NCI-H510A (cell line): Measurements from ENCODE around the gene SP6.

Experiments
- DNase-seq: peaks from one replicate; lab custom pipeline; 2025; lab: John Stamatoyannopoulos, UW

SP6 gene

GRCh38 chr17:47850692-47851573 is at the start of gene SP6:
Gene SP6 (minus strand): TSS chr17:47851163. CDS start chr17:47848429, 2,734 bp downstream.
- DNase-seq, result peak; percentile 94

- DNase-seq, result no peak
Measured at GRCh38 chr17:47899643-47900042, 48.7 kb upstream of the SP6 start.

GRCh38 chr17:47898241-47898640 is 47.3 kb upstream of the SP6 start:
- DNase-seq, result no peak

GRCh38 chr17:47897561-47897960 is 46.6 kb upstream of the SP6 start:
- DNase-seq, result no peak

- no peak for DNase-seq
Measured at GRCh38 chr17:47896672-47897490, 45.9 kb upstream of the SP6 start.

GRCh38 chr17:47895856-47896671 is 45.1 kb upstream of the SP6 start, which contains the start of gene SP2:
Gene SP2 (plus strand): TSS chr17:47896236. CDS start chr17:47896287, 51 bp downstream.
- peak; percentile 100 for DNase-seq

- no peak for DNase-seq
Measured at GRCh38 chr17:47895347-47895855, 44.4 kb upstream of the SP6 start.

- no peak for DNase-seq
Measured at GRCh38 chr17:47894498-47895346, 43.8 kb upstream of the SP6 start.

- no peak for DNase-seq
Measured at GRCh38 chr17:47891545-47892088, 40.7 kb upstream of the SP6 start.

- peak; percentile 86 for DNase-seq
Measured at GRCh38 chr17:47889734-47890529, 39.0 kb upstream of the SP6 start.

GRCh38 chr17:47888293-47888692 is 37.3 kb upstream of the SP6 start:
- no peak for DNase-seq

GRCh38 chr17:47884905-47885730 is 34.2 kb upstream of the SP6 start:
- DNase-seq, result peak; percentile 13

- no peak for DNase-seq
Measured at GRCh38 chr17:47884427-47884740, 33.4 kb upstream of the SP6 start.

- no peak for DNase-seq
Measured at GRCh38 chr17:47883589-47884426, 32.8 kb upstream of the SP6 start.

GRCh38 chr17:47882695-47883588 is 32.0 kb upstream of the SP6 start:
- no peak for DNase-seq

GRCh38 chr17:47882247-47882646 is 31.3 kb upstream of the SP6 start:
- DNase-seq, result no peak
